Central memory CD4-positive, alpha-beta T cell (primary cell): ENCODE measurements around the gene CLEC18C.
"Not testable (repeated sequence)": the region's sequence is repeated elsewhere in the genome, so short reads cannot be mapped to it uniquely, and the experiment has no call there.

Experiments
- DNase-seq: peaks from one replicate; pipeline ENCODE4 v3.0.0; 2022

The CLEC18C gene

GRCh38 chr16:70218586-70218985 is 45.0 kb downstream of the CLEC18C start:
- DNase-seq = not testable (repeated sequence)

- DNase-seq = not testable (repeated sequence)
These were observed 49.0 kb downstream of the CLEC18C start for GRCh38 chr16:70222574-70222973.

- DNase-seq = not testable (repeated sequence)
These were observed 49.6 kb downstream of the CLEC18C start for GRCh38 chr16:70223216-70223615.

GRCh38 chr16:70223971-70224513 is 50.5 kb downstream of the CLEC18C start:
- not testable (repeated sequence) for DNase-seq

- not testable (repeated sequence) for DNase-seq
These were observed 51.1 kb downstream of the CLEC18C start for GRCh38 chr16:70224645-70225044.

GRCh38 chr16:70225430-70225829 is 51.8 kb downstream of the CLEC18C start:
- not testable (repeated sequence) for DNase-seq

- not testable (repeated sequence) for DNase-seq
These were observed 52.4 kb downstream of the CLEC18C start for GRCh38 chr16:70226024-70226423.

GRCh38 chr16:70231831-70232230 is 58.2 kb downstream of the CLEC18C start:
- DNase-seq = not testable (repeated sequence)
